ENCODE results near the gene ACSS2. TPM values are rescaled to one million over a fixed set of nuclear protein-coding genes. Genes with fewer than 3 reads are reported as not detected.
A peak's percentile ranks its signal among the peaks of the same experiment; 100 is the strongest.

The ACSS2 gene
- total and polyA plus RNA-seq, 2 of the 8 experiments (the other 6 are each of a cell fraction or from before 2014, with no cell fraction given): 17.7 to 24.2 TPM

GRCh38 chr20:34875642-34876405 lies 588 bp upstream of the ACSS2 start (continued):
- no peak for TF ChIP-seq POU5F1 (IDR thresholded peaks at IDR 0.05; ENCODE audit: low read depth, low read length)
- TF ChIP-seq SIN3A (conservative IDR thresholded peaks at IDR 0.05 in 1 of 2, IDR thresholded peaks at IDR 0.05 in 1 of 2; ENCODE audit: low read depth in 1 of 2, low read length in 2 of 2): peak in 1 of 2 experiments; percentile 53; a peak in 1 of 4 replicates
- TF ChIP-seq SP1 (IDR thresholded peaks at IDR 0.05; ENCODE audit: low read depth, low read length): no peak
- TF ChIP-seq JUN (IDR thresholded peaks at IDR 0.05; ENCODE audit: low read depth, low read length): no peak
- TF ChIP-seq RBBP5 (IDR thresholded peaks at IDR 0.05; ENCODE audit: borderline replicate concordance, low read depth, low read length): no peak
- no peak for TF ChIP-seq TBP (IDR thresholded peaks at IDR 0.05; ENCODE audit: low read depth, low read length)
- TF ChIP-seq YY1 (IDR thresholded peaks at IDR 0.05; ENCODE audit: low read depth, low read length): no peak
- no peak for TF ChIP-seq CBX5 (IDR thresholded peaks at IDR 0.05; ENCODE audit: low read depth, low read length)
- TF ChIP-seq RAD21 (IDR thresholded peaks at IDR 0.05 in 1 of 2, conservative IDR thresholded peaks at IDR 0.05 in 1 of 2; ENCODE audit: low read depth in 2 of 2, low read length in 2 of 2): no peak; a peak in 1 of 4 replicates
- no peak for TF ChIP-seq MAX (IDR thresholded peaks at IDR 0.05)
- TF ChIP-seq TCF12 (IDR thresholded peaks at IDR 0.05; ENCODE audit: low read depth, low read length): no peak
- TF ChIP-seq CTBP2 (IDR thresholded peaks at IDR 0.05; ENCODE audit: borderline replicate concordance, insufficient read depth, insufficient read length, low read length): no peak
- no peak for TF ChIP-seq BRCA1 (IDR thresholded peaks at IDR 0.05; ENCODE audit: low read depth, low read length)
- no peak for TF ChIP-seq MAFK (IDR thresholded peaks at IDR 0.05; ENCODE audit: low read depth, low read length)
- no peak for TF ChIP-seq HDAC6 (IDR thresholded peaks at IDR 0.05; ENCODE audit: low read depth, low read length)
- no peak for TF ChIP-seq SIX5 (IDR thresholded peaks at IDR 0.05; ENCODE audit: low read depth, low read length)
- TF ChIP-seq ATF2 (IDR thresholded peaks at IDR 0.05; ENCODE audit: low read length): no peak
- no peak for TF ChIP-seq ASH2L (IDR thresholded peaks at IDR 0.05; ENCODE audit: low read length)
- TF ChIP-seq GABPA (IDR thresholded peaks at IDR 0.05; ENCODE audit: borderline replicate concordance, insufficient read depth, low read length): no peak
- no peak for TF ChIP-seq RXRA (IDR thresholded peaks at IDR 0.05; ENCODE audit: insufficient read depth, low read depth, low read length)
- no peak for TF ChIP-seq SUZ12 (IDR thresholded peaks at IDR 0.05; ENCODE audit: low read length)
- no peak for TF ChIP-seq POLR2AphosphoS5 (IDR thresholded peaks at IDR 0.05; ENCODE audit: low read depth, low read length)
- peak; percentile 70 for TF ChIP-seq CREB1 (IDR thresholded peaks at IDR 0.05)
